Stimulated activated memory B cell treated with anti-CD40 and anti-IgM and Interleukin-4, amounts not matched to agents 10 μg/mL and 1 μg/mL and 100 μg/mL, for 72 hours (primary cell): Measurements from ENCODE around the gene PRPF4.
"Not testable (repeated sequence)": the region's sequence is repeated elsewhere in the genome, so short reads cannot be mapped to it uniquely, and the experiment has no call there.

ENCODE experiments used
- ATAC-seq: fragments of 150-1000 bp; cut with Tn5 transposase; 2 replicates; pipeline ENCODE4 v1.10.0; 2021
- H3K27ac Mint-ChIP-seq: one replicate; pipeline ENCODE4 v1.8.0; 2022; ENCODE audit warnings: mild to moderate bottlenecking, mixed read lengths
- H3K27me3 Mint-ChIP-seq: one replicate; pipeline ENCODE4 v1.8.0; 2022; ENCODE audit warnings: mixed read lengths
- H3K36me3 Mint-ChIP-seq: one replicate; pipeline ENCODE4 v1.8.0; 2022; ENCODE audit warnings: mixed read lengths
- H3K4me1 Mint-ChIP-seq: one replicate; pipeline ENCODE4 v1.8.0; 2022; ENCODE audit warnings: mixed read lengths
- H3K4me3 Mint-ChIP-seq: one replicate; pipeline ENCODE4 v1.8.0; 2022; ENCODE audit warnings: mild to moderate bottlenecking, moderate library complexity, mixed read lengths
- H3K9me3 Mint-ChIP-seq: one replicate; pipeline ENCODE4 v1.8.0; 2022; ENCODE audit warnings: mixed read lengths

The PRPF4 gene

DNA sequence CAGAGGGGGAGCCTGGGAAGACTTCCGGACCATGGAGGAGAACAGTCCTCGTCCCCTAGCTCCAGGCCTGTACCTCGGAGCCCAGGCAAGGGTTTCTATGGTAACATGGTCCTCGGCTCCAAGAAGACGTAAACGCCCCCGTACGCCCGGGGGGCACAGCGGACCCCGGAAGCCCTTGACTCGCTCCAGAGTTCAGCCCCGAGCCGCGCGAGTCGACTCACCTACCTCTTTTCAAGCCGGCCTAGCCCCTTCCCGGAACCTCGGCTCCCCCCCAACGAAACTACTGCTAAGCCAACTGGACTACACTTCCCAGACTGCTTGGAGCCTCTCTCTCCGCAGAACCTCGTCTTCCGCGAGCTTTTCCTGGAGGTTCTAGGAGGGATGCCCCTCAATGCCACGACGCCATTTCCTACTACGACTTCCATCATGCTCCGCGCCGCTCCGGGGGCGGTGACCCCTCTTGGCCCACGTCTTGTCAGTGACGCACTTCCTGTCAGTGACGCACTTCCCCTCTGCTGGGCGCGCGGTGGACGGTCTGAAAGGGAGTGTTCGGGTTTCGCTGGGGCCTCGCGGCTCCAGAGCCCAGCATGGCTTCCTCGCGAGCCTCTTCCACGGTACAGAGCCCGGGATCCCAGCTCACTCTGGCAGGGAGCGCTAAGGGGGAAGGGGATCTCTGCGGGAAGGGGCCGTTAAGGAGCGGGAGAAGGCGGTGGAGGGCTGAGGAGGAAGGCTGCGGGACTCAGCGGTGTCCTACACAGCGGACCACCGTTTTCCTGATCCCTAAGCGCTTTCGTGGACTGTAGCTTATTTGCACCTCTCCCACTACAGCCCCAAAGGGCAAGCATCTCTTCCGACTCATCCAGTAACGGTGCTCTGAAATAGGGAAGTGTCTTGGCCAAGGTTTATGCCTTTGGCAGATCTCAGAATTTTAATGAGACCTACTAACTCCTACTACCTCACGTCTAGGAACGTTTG, at the start of gene PRPF4, which contains the start of gene CDC26:
PRPF4 (plus strand) TSS at position 502 of the 975 bp plus-strand sequence; CDS start at position 588, 86 bp downstream.
CDC26 (minus strand) TSS at position 416 of the 975 bp plus-strand sequence. CDS start 3,065 bp downstream, outside the sequence.
- H3K9me3 Mint-ChIP-seq: no peaks in the 10 kb centered on the region
- H3K27me3 Mint-ChIP-seq: no peaks in the 10 kb centered on the region
- H3K4me1 Mint-ChIP-seq: peaks cover 8% of the 10 kb centered on the region
- H3K36me3 Mint-ChIP-seq: peaks cover 26% of the 10 kb centered on the region
- no peak within 1 kb of the TSS for H3K27ac Mint-ChIP-seq
- ATAC-seq: peak; percentile 100
- no peak within 1 kb of the TSS for H3K4me3 Mint-ChIP-seq

DNA sequence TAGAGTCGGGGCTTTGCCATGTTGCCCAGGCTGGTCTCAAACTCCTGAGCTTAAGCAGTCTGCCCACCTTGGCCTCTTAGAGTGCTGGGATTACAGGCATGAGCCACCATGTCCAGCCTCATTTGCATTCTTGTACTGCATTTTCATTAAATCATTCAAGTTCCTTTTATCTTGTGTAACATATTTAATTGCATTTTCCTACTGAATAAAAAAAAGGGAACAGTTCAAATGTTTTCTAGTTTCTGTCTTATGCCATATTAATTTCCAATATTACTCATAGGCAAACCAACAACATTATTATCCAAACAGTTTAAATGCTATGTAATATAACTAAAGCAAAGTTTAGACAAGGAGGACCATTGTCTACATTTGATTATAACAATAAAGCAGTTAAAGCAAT, 48.0 kb upstream of the PRPF4 start:
- no peaks in the 10 kb centered on the region for H3K9me3 Mint-ChIP-seq
- peaks cover 9% of the 10 kb centered on the region for H3K4me1 Mint-ChIP-seq
- H3K4me3 Mint-ChIP-seq: no peak overlapping the region
- no peak for ATAC-seq
- H3K27ac Mint-ChIP-seq: no peak overlapping the region
- no peaks in the 10 kb centered on the region for H3K27me3 Mint-ChIP-seq
- no peaks in the 10 kb centered on the region for H3K36me3 Mint-ChIP-seq

DNA sequence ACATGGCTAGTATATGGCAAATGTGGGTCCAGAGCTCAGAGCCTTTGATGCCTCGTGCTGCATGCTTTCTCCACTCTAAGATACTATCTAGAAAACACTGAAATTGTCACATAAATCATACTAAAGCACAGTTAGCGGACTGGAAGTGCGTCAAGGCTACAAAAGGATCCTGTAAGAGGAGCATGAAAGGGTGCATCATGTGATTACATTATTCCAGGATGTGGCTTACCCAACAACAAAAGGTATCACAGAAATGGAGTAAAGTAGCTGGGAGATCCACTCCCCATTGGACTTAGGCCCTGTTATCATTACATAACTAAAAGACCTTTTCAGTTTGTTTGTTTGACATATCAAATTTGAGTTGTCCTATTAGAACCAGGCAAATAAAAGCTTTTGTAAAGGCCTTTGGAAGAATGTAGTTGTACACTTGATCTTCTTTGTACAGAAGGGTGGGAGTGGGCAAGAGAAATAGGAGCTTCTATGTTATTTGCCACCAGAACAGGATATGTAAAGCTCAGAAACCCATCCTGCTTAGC, 47.3 kb upstream of the PRPF4 start:
- ATAC-seq: no peak
- H3K4me3 Mint-ChIP-seq: no peak overlapping the region
- no peaks in the 10 kb centered on the region for H3K9me3 Mint-ChIP-seq
- H3K36me3 Mint-ChIP-seq: no peaks in the 10 kb centered on the region
- no peak overlapping the region for H3K27ac Mint-ChIP-seq
- peaks cover 9% of the 10 kb centered on the region for H3K4me1 Mint-ChIP-seq
- no peaks in the 10 kb centered on the region for H3K27me3 Mint-ChIP-seq

DNA sequence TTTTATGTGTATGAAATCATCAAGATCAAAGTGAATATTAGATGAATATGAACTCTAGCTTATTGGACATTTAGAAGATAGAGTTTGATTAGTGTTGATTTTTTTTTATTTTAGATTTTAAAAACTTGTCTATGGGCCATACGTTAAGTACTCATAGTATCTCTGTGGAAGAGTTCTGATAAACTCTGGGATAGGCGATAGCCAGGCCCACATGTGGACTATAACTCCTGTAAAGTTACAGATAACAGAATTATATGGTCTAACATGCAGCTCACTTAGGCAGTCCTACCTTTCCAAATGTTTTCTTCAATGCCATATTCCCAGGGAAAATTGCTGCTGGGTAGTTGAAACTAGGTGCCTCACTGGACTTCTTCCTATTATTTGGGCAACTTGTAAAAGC, 43.8 kb upstream of the PRPF4 start:
- no peak for ATAC-seq
- no peaks in the 10 kb centered on the region for H3K9me3 Mint-ChIP-seq
- no peaks in the 10 kb centered on the region for H3K36me3 Mint-ChIP-seq
- no peaks in the 10 kb centered on the region for H3K27me3 Mint-ChIP-seq
- no peak overlapping the region for H3K4me3 Mint-ChIP-seq
- peaks cover 21% of the 10 kb centered on the region for H3K4me1 Mint-ChIP-seq
- H3K27ac Mint-ChIP-seq: no peak overlapping the region

DNA sequence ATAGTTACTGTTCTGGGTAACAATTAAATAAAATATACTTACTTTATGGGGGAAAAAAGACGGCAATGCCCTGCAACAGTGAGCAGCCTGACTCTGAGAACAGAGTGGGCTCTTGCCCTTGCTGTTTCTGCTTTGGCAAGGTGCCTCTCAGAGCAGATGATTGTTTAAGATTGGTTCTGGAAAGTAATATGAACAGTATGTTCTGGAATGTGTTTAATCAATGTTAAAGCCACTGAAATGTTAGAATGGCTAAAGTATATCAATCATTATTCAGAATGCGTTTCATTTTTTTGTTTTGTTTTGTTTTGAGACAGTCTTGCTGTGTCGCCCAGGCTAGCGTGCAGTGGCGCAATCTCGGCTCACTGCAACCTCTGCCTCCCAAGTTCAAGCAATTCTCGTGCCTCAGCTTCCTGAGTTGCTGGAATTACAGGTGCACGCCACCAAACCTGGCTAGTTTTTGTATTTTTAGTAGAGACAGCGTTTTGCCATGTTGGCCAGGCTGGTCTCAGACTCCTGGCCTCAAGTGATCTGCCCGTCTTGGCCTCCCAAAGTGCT, 39.7 kb upstream of the PRPF4 start:
- not testable (repeated sequence) for H3K36me3 Mint-ChIP-seq, H3K27ac Mint-ChIP-seq, H3K27me3 Mint-ChIP-seq, H3K4me3 Mint-ChIP-seq, ATAC-seq, H3K9me3 Mint-ChIP-seq
- H3K4me1 Mint-ChIP-seq: peaks cover 21% of the 10 kb centered on the region

DNA sequence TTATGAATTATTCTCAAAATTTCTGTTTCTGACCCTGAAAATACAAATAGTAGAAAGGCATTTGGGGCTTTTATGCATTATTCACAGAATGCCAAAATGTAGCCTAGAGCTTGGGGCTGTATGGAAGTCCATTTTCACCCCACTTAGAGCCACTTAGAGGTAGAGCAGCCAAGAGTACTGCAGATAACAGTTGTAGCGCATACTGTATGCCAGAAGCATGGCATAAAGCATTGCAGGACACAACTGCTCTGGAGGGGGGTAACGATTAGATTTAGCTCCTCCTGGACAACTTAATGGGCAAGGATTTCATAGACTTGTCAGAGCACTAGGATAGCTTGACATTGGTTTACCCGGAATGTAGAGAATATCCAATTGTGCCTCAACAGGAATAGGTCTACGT, 38.4 kb upstream of the PRPF4 start:
- Mint-ChIP-seq H3K4me3 (no peak overlapping the region), H3K4me1 (peaks cover 21% of the 10 kb centered on the region), H3K27ac (no peak overlapping the region), H3K36me3 (no peaks in the 10 kb centered on the region), H3K9me3 (no peaks in the 10 kb centered on the region), H3K27me3 (no peaks in the 10 kb centered on the region)
- ATAC-seq: no peak

DNA sequence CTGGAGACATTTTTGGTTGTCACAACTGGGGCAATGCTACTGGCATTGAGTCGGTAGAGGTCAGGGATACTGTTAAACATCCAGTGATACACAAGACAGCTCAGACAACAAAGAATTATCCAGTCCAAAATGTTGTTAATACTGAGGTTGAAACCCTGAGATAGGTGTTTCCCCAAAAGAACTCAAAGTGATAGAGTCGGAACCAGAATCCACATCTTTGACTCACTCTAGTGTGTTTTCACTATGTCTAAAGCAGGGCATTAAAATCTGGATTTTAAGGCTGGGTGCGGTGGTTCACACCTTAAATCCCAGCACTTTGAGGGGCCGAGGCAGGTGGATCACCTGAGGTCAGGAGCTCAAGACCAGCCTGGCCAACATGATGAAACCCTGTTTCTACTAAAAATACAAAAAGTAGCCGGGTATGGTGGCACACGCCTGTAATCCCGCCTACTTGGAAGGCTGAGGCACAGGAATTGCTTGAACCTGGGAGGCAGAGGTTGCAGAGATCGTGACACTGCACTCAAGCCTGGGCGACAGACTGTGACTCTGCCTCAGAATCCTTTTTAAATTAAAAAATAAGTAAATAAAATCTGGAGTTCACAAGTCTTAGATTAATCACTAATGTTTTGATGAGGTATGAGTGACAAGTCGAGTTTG, 37.1 kb upstream of the PRPF4 start:
- H3K36me3 Mint-ChIP-seq: no peaks in the 10 kb centered on the region
- H3K4me3 Mint-ChIP-seq: no peak overlapping the region
- H3K4me1 Mint-ChIP-seq: peaks cover 19% of the 10 kb centered on the region
- no peaks in the 10 kb centered on the region for H3K9me3 Mint-ChIP-seq
- ATAC-seq: no peak
- no peak overlapping the region for H3K27ac Mint-ChIP-seq
- H3K27me3 Mint-ChIP-seq: no peaks in the 10 kb centered on the region

DNA sequence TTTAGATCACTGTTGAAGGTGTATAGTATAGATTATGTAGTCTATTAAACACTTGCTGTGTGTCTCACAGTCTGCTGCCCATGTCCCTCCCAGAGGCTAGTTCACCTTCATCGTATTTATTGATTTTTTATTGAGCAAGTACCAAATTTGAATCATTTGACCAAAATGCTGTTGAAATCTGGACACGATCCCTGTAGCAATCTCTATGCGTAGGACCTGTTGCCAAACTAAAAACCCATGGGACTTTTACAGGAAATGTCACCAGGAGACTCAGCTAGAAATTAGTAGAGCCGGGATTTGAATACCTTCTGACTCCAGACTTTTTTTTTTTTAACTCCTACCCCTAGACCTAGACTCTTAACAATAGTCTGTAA, 36.6 kb upstream of the PRPF4 start:
- no peaks in the 10 kb centered on the region for H3K27me3 Mint-ChIP-seq

DNA sequence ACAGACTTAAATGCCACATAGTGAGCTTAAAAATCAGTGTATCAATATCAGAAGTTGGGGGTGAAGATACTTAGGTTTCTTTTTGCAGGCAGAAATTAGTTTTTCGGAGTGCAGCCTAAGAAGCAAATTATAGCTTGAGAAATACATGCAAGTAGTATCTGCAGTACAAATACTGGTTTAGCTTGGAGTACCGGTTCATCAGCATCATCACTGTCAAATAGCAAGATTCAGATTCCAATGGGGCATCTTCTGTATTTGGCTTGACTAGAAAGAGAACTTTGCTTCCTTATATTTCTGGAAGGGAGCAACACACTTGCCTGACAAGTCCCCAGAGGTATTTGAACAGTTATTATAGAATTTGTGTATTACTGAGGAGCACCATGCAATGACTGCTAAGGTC, 34.3 kb upstream of the PRPF4 start:
- ATAC-seq: no peak
- Mint-ChIP-seq H3K27ac (no peak overlapping the region), H3K9me3 (no peaks in the 10 kb centered on the region), H3K4me1 (peaks cover 14% of the 10 kb centered on the region), H3K36me3 (no peaks in the 10 kb centered on the region), H3K4me3 (no peak overlapping the region), H3K27me3 (no peaks in the 10 kb centered on the region)

More for the DNA sequence above, 36.6 kb upstream of the PRPF4 start:
- Mint-ChIP-seq H3K4me1 (peaks cover 17% of the 10 kb centered on the region), H3K27ac (no peak overlapping the region), H3K36me3 (no peaks in the 10 kb centered on the region), H3K4me3 (no peak overlapping the region), H3K9me3 (no peaks in the 10 kb centered on the region)
- ATAC-seq: no peak

DNA sequence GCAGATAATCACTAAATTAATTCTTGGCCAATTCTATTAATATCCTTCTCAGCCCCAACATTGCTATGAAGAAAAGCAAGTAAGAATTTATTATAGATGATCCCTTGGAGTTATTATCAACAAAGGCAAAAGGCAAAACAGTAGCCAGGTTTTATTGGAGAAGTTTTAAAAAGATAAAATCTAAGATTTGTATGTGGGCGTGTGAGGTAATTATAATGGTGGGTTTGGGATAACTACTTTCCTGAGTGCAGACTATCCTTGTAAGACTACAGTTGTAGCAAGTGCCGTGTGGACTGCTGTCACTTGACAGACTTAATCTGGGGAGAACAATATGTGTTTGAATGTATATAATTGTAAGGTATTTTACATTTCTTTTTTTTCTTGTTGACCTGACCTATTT, 30.9 kb upstream of the PRPF4 start:
- no peak for ATAC-seq
- Mint-ChIP-seq H3K4me3 (no peak overlapping the region), H3K36me3 (peaks cover 5% of the 10 kb centered on the region), H3K9me3 (no peaks in the 10 kb centered on the region), H3K27ac (no peak overlapping the region), H3K27me3 (no peaks in the 10 kb centered on the region), H3K4me1 (peaks cover 14% of the 10 kb centered on the region)

DNA sequence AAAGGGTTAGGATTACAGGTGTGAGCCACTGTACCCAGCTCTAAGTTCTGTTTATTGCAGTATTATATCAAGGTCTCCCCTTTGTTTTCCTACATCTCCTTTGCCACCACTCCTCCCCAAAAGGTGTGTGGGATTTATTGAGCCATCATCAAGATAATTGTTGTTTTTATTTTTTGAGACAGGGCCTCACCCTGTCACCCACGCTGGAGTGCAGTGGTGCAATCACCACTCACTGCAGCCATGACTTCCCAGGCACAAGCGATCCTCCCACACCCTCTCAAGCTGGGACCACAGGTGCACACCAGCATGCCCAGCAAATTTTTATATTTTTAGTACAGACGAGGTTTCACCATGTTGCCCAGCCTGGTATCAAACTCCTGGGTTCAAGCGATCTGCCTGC, 29.6 kb upstream of the PRPF4 start:
- no peaks in the 10 kb centered on the region for H3K9me3 Mint-ChIP-seq
- no peak overlapping the region for H3K4me3 Mint-ChIP-seq
- H3K36me3 Mint-ChIP-seq: peaks cover 5% of the 10 kb centered on the region
- H3K27me3 Mint-ChIP-seq: no peaks in the 10 kb centered on the region
- no peak for ATAC-seq
- H3K4me1 Mint-ChIP-seq: peaks cover 14% of the 10 kb centered on the region
- H3K27ac Mint-ChIP-seq: peak overlapping the region; percentile 57

DNA sequence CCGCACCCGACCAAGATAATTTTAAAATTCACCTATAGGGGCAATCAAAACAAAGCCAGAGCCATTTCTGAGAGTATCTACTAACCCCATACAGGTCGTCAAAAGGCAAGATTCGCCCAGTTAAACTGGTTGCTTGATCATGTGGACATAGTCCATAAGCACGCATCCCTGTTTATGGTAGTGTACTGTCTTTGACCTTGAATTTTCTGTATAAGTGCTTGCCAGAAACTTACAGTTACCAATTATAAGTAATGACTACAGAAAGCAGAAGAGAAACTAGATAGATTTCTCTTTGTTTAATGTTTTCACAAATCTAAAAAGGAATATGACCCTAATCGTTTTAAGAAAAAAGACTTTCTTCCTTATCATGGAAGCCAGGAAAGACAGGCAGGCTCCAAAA, 28.5 kb upstream of the PRPF4 start:
- H3K4me3 Mint-ChIP-seq: no peak overlapping the region
- no peaks in the 10 kb centered on the region for H3K9me3 Mint-ChIP-seq
- no peaks in the 10 kb centered on the region for H3K27me3 Mint-ChIP-seq
- peaks cover 5% of the 10 kb centered on the region for H3K36me3 Mint-ChIP-seq
- H3K27ac Mint-ChIP-seq: no peak overlapping the region
- no peak for ATAC-seq
- peaks cover 14% of the 10 kb centered on the region for H3K4me1 Mint-ChIP-seq

DNA sequence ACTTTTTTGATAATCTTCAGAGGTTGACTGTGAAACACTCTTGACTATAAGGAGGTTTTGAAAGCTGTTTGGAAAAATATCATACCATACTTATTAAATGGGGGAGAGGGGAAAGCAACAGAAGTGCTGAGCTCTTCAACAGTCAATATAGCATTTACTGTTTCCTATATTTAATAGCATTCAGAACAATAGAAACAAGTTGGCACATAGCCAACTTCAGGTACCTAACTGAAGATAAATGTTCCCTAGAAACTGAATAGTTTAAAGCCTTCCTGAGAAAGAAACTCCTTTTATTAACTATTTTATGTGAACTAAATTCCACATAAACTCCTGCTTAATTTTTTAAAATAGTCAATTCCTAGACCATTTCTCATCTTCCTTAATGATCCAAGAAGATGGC, 27.8 kb upstream of the PRPF4 start:
- H3K4me1 Mint-ChIP-seq: peaks cover 10% of the 10 kb centered on the region
- H3K27ac Mint-ChIP-seq: no peak overlapping the region
- peaks cover 5% of the 10 kb centered on the region for H3K36me3 Mint-ChIP-seq
- H3K4me3 Mint-ChIP-seq: no peak overlapping the region
- H3K9me3 Mint-ChIP-seq: no peaks in the 10 kb centered on the region
- ATAC-seq: no peak
- H3K27me3 Mint-ChIP-seq: no peaks in the 10 kb centered on the region

DNA sequence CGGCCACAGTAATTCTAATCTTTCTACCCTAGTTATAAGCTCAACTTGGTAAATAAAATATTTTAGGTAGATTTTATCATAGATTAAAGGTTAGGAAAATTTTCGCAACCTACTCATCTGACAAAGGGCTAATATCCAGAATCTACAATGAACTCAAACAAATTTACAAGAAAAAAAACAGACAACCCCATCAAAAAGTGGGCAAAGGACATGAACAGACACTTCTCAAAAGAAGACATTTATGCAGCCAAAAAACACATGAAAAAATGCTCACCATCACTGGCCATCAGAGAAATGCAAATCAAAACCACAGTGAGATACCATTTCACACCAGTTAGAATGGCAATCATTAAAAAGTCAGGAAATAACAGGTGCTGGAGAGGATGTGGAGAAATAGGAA, 25.8 kb upstream of the PRPF4 start:
- not testable (repeated sequence) for H3K36me3 Mint-ChIP-seq, H3K27me3 Mint-ChIP-seq, H3K4me3 Mint-ChIP-seq, H3K27ac Mint-ChIP-seq, H3K9me3 Mint-ChIP-seq, H3K4me1 Mint-ChIP-seq, ATAC-seq

DNA sequence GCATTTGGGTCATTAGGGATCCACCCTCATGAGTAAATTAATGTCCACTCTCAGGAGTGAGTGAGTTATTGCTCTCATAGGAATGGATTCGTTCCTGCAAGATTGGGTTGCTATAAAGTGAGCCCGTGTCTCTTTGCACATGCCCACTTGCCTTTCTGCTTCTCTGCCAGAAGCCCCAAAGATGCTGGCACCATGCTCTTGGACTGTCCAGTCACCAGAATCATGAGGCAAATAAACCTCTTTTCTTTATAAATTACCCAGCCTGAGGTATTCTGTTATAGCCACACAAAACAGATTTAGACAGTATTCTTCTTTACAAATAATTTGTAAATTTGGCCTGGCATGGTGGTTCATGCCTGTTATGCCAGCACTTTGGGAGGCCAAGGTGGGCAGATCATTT, 24.7 kb upstream of the PRPF4 start:
- no peak for ATAC-seq
- no peak overlapping the region for H3K27ac Mint-ChIP-seq
- peaks cover 5% of the 10 kb centered on the region for H3K36me3 Mint-ChIP-seq
- H3K9me3 Mint-ChIP-seq: no peaks in the 10 kb centered on the region
- peaks cover 3% of the 10 kb centered on the region for H3K4me1 Mint-ChIP-seq
- no peak overlapping the region for H3K4me3 Mint-ChIP-seq
- no peaks in the 10 kb centered on the region for H3K27me3 Mint-ChIP-seq
